Activated naive CD4-positive, alpha-beta T cell treated with anti-CD3 and anti-CD28 coated beads, Interleukin-2, amount 50 U/mL, for 16 hours (primary cell): ENCODE results near the gene DUS1L.

ENCODE experiments used
- DNase-seq: peaks from one replicate; pipeline ENCODE4 v3.0.0-alpha.2; 2020

The DUS1L gene

DNA sequence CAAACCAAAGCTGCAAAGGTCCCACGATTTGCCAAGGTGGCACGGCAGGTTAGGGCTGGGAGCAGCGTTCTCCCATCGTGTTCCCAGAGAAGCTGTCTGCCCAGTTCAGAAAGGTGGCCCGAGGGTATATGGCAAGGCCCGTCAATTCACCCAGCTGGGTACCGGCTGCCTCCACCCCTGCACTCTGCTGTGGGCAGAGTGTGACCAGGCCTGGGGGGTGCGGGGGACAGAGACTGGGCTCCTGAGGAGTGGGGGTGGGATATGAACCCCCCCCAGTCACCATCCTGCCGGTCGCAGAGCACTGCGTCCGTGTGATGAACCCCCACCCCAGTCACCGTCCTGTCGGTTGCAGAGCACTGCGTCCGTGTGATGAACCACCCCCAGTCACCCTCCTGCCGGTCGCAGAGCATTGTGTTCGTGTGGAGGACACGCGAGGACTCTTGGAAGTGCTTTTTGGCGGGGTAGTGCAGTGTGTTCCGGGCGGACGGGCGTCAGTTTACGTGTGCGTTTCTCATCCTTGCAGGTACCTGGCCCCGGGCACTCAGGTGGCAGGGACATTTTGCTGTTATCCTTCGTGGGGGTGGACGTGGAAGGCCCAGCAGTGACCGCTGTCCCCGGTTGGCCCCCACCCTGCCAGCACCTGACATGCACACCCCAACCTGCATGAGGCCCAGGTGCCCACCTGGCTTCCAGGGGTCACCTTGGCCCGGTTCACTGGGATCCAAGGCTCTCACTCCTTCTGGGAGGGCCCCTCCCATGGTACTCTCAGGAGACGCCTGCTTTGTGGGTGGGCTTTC, 35.1 kb upstream of the DUS1L start:
- no peak for DNase-seq

DNA sequence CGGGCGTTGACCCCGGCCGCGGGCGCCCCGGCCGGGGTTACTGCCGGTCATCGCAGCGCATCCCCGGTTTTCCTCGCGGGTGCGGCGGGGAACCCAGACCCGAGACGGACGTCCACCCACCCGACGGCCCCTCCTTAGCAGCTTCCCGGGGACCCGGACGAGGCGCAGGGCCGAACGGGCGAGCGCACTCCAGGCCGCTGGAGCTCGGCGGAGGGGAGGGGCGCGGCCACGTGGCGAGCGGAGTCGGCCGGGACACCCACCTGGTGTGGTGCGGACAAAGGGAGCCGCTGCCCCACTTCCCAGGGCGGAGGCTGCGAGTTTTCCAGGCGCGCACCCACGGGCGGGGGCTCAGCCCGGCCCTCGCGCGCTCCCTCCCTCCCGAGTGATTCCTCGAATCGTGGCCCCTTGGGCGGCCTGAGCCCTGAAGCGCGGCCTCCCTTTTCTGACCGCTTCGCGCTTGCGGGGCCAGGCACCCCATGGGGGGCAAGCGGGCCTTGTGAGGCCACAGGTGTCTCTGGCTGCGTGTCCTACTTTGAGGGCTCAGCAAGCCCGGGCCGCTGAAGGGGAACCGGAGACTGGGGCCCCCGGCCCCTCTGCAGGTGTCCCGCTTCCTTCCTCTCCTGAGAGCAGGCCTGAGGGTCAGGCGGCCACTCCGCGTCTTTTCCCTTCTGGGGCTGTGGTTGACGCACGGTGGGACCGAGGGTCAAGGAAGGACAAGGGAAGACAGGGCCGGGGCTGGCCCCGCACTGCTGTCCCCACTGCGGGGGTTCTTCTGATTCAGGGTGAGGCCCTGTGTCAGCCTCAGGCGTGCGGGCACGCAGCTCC, 33.5 kb upstream of the DUS1L start:
- DNase-seq, result no peak

DNA sequence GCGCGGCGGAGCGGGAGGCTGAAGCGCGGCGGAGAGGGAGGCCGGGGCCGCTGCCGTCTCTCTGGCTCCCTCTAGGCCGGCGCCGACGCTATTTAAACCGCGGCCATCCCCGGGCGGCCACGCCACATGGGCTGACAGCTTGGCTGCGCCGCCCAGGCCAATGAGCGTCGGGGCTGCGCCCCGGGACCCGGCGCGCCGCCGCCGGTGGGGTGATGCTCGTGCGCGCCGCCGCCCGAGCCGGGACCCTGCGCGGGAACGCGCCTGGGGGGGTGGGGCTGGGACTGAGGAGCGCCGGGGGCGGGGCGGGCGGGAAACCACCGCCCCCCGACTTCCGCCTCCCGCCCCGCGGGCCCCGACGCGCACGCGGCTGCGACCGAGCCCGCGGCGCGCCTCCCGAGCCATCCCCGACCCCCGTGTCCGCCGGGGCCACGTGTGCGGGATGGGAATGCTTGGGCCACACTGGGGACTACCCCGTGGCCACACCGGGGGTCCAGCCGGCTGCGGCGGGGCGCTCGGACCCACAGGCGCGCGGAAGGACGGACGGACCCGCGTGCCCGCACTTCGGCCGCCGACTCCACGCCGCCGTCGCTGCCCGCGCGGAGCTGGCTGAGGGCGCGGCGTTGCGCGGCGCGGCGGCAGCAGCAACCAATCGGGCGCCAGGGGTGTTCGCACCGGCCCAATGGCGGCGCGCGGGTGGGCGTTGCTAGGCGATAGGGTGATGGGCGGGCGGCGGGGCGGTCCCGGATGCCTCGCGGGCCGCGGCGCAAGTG, 32.8 kb upstream of the DUS1L start, which contains the start of gene FASN:
Gene FASN (minus strand): TSS at position 68 of the 770 bp plus-strand sequence. CDS start 1,791 bp downstream, outside the sequence.
- peak; percentile 95 for DNase-seq

DNA sequence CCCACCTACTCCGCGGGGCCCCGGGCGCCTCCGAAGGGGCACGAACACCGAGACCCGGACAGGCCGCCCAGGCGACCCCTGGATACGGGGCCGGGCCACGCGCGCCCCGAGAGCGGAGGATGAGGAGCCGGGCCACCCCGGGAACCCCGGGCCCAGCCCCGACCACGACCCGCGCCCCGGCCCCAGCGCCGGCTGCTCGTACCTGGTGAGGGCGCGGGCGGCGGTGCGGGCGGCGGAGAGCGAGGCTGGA, 32.2 kb upstream of the DUS1L start:
- DNase-seq, result no peak

DNA sequence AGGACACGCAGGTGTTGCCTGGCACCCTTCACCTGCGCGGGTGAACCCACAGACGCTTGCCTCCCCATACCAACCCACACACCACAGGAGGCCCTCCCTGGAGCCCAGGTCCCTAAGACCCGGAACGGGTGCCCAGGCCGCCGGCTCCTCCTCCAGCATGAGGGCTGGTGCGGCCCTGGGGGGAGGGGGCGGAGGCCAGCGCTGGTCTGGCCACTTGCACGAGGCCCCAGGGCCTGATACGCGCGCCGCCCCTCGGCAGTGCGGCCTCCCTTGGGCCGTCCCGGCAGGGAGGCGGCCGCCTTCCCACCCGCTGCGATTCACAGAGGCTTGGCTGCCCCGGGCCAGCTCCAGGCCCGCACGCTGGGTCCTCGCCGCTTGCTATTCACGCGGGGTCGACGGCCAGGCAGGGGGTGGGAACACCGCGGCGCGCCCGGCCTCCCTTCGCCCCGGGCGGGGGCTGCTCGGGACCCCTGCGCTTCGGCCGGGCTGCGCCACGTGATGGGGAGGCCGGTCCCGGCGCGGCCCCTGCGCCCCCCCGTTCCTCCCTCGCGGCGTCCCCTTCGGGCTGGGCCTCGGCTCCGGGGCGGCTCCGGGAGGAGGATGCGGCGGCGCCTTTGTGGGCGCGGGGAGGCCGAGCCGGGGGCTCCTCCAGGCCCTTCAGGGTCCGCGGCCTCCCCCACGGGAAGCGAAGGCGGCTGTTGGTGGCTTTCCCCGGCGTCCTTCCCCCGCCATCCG, 31.7 kb upstream of the DUS1L start:
- peak; percentile 57 for DNase-seq

DNA sequence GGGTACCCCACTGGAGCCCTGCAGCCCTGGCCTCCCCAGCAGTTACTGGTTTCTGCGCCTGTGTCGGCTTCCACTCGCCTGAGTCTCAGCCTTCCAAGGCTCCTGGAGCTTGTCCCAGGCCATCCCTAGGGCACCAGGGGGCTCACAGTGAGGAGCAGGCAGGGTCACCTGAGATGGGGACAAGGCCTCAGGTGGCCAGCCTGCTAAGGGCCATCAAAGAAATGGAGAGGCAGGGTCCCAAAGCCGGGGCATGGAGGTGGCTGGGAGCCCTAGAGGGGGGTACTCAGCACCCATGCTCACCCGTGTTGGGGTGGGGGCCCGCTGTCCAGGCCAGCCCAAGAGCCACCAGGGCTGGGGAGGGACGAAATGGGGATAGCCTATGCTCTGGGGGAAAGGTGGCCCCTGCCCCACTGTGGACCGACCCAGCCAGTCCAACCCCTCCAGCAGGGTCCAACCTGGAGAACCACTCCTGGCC, 31.1 kb upstream of the DUS1L start:
- DNase-seq, result no peak

GRCh38 chr17:82095777-82096708, 30.4 kb upstream of the DUS1L start:
- peak; percentile 12 for DNase-seq

DNA sequence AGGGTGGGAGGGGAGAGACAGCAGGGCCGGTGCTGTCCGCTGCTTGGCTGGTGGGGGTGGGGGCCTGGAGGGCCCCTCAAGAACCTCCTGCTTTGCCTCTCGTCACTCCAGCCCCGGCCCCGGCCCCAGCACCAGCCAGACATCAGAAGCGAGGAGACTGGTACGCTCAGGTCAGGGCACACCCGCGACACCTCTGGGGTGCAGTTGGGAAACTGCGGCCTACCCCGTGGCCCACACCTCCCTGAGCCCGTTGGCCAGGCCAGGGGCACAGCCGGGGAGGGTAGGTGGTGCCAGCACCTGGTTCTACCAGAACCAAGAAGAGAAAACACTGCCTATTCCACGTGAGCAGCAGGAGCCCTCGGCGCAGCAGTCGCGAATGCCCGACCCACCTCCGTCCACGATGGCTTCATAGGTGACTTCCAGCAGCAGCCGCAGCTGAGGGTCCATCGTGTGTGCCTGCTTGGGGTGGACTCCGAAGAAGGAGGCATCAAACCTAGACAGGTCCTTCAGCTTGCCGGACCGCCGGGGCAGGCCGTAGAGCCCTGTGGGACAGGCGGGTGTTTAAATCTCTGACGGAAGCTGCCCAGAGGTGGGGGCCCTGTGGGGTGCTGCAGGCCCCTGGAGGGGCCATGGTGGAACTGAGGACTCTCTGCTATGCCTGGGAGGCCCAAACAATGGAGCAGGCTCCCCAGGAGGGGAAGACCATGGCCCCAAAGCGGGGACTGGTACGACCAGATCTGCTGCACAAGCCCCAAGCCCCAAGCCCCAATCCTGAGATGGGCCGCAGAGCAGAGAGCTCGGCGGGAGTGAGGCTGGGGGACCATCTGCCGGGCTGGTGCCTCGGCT, 29.6 kb upstream of the DUS1L start:
- DNase-seq, result peak; percentile 9

DNA sequence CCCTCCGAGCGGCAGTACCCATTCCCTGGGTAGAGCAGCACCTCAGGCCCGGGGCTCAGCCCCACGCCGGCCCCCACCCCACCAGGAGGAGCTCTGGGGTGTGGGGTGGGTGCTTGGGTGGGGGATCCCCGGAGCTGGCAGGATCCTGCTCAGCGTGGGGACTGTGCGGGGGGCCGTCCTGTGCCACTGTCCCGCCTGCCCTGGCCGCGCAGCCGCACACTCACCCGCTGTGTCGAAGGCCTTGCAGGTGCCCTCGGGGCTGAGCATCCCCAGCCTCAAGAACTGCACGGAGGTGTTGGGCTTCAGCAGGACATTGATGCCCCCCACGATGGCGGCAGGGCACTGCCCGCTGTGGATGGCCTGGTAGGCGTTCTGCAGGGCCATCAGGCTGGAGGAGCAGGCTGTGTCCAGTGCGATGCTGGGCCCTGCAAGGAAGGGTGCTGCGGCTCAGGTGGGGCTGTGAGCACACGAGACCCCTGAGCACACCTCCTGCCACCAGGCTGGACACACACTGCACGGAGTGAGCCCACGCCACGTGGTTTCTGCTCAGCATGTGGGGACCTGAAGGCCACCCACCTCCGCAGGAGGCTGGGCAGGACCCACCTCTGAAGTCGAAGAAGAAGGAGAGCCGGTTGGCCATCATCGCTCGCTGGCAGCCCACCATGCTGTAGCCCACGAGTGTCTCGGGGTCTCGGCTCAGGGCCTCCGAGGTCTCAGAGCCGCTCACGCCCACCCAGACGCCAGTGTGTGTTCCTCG, 27.6 kb upstream of the DUS1L start:
- no peak for DNase-seq

GRCh38 chr17:82092628-82092994, 27.0 kb upstream of the DUS1L start:
- no peak for DNase-seq

DNA sequence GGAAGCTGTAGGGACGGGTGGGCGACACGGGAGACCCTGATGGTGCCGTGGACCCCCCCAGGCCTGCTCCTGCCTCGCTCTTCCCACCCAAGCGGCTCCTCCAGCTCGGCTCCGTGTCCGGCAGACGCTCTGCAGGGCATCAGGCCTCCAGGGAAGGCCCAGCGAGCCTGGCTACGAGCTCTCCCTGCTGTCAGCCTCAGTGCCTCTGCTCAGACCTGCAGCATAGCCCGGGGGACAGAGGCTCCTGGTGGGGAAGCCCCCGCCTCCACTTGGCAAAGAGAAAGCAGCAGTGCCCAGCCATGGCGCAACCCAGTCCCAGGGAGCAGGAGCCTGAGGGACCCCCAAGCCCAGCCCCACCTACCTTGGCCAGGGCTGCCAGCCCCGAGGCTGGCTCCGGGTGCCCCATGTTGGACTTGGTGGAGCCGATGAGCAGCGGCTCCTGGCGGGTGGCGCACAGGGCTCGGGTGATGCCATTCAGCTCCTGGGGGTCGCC, 26.5 kb upstream of the DUS1L start:
- DNase-seq, result peak; percentile 9

DNA sequence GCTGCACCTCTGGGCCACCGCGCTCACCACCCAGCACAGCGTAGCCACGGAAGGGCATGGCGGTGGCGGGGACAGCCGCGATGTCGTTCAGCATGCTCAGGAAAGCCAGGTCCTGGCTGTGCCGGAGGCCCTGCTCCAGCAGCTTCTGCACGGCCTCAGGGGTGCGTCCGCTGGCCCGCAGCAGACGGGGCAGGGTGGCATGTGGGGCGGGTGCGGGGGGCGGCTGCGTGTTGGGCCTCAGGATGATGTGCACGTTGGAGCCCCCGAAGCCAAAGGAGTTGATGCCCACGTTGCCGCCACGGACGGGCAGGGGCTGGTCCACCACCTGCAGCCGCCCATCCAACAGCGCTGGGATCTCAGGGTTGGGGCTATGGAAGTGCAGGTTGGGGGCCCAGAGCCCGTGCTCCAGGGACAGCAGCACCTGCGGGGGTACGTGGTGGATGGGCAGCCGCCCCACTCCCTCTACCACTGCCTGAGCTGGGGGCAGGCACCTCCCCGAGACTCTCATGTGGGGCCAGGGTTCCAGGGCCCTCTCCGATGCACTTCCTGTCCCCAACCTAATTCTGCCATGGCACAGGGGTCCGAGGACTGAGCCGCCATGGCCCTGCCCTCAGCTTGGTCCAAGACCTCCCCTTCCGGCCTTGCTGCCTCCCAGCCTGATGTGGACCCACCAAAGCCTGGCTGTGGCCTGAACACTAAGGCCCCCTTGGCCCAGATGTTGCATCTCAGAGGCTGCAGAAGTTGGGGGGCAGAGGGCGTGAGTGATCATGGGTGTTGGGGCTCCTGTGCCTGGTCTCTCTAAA, 25.9 kb upstream of the DUS1L start:
- DNase-seq, result no peak

GRCh38 chr17:82090549-82091263, 25.1 kb upstream of the DUS1L start:
- no peak for DNase-seq

DNA sequence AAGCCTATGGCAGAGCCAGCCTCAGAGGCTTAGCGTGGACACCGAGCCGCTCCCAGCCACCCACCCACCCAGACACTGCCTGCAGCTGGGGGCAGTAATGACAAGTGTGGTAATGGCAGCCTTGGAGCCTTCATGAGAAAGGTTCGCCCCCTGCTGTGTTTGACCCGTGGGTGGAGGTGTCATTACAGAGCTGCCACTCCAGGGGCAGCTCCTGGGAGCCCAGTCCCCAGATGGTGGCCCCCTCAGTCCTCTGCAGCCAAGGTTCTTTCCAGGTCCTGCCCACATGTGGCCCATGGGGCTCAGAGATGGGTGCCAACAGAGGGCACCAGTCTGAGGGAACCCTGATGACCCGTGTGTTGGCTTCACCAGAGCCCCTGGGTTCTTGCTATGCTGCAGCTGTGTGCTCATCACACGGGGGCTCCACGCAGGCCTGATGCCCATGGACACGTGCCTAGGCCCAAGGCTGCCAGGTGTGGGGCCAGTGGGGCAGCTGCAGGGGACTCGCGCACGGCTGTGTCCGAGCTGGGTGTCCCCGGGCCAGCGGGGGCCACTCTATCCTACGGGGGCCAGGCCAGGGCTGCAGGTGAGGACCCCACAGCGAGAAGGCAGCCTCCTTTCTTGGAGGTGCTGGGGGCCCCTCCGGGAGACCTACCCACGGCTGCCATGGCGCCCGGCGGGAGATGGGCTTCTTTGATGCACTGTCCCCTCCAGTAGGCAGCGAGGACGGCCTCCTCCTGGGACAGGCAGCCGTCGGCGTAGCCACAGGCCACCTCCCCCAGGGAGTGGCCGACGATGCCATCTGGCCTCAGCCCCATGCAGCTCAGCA, 24.3 kb upstream of the DUS1L start:
- DNase-seq, result no peak

GRCh38 chr17:82088838-82089722, 23.5 kb upstream of the DUS1L start:
- peak; percentile 9 for DNase-seq
